Measurements from ENCODE around the gene PIEZO2.

The PIEZO2 gene

GRCh38 chr18:11024928-11025669 is 124.3 kb downstream of the PIEZO2 start:
- no peak for DNase-seq

GRCh38 chr18:11021477-11021876 is 127.9 kb downstream of the PIEZO2 start:
- no peak for DNase-seq

- no peak for DNase-seq
Observed at GRCh38 chr18:11020877-11021414, 128.4 kb downstream of the PIEZO2 start.

- DNase-seq = no peak
Observed at GRCh38 chr18:11020161-11020853, 129.1 kb downstream of the PIEZO2 start.

- no peak for DNase-seq
Observed at GRCh38 chr18:11019295-11020105, 129.9 kb downstream of the PIEZO2 start.

- DNase-seq = no peak
Observed at GRCh38 chr18:11009869-11010268, 139.5 kb downstream of the PIEZO2 start.

GRCh38 chr18:11009147-11009546 is 140.2 kb downstream of the PIEZO2 start:
- DNase-seq = no peak

- DNase-seq = no peak
Observed at GRCh38 chr18:11008505-11008904, 140.9 kb downstream of the PIEZO2 start.

- peak; percentile 96 for DNase-seq
Observed at GRCh38 chr18:11005528-11005927, 143.8 kb downstream of the PIEZO2 start.

GRCh38 chr18:11004951-11005350 is 144.4 kb downstream of the PIEZO2 start:
- no peak for DNase-seq

- peak; percentile 77 for DNase-seq
Observed at GRCh38 chr18:11004294-11004693, 145.1 kb downstream of the PIEZO2 start.

- DNase-seq = no peak
Observed at GRCh38 chr18:11002796-11003195, 146.6 kb downstream of the PIEZO2 start.

GRCh38 chr18:11002277-11002676 is 147.1 kb downstream of the PIEZO2 start:
- DNase-seq = no peak

- DNase-seq = no peak
Observed at GRCh38 chr18:11000071-11000470, 149.3 kb downstream of the PIEZO2 start.

GRCh38 chr18:10997885-10998284 is 151.5 kb downstream of the PIEZO2 start:
- no peak for DNase-seq

GRCh38 chr18:10995550-10995949 is 153.8 kb downstream of the PIEZO2 start:
- DNase-seq = no peak

GRCh38 chr18:10989486-10989885 is 159.9 kb downstream of the PIEZO2 start:
- DNase-seq = no peak

- no peak for DNase-seq
Observed at GRCh38 chr18:10985689-10986088, 163.7 kb downstream of the PIEZO2 start.

- no peak for DNase-seq
Observed at GRCh38 chr18:10979411-10979810, 170.0 kb downstream of the PIEZO2 start.

GRCh38 chr18:10977042-10977441 is 172.3 kb downstream of the PIEZO2 start:
- DNase-seq = no peak

- no peak for DNase-seq
Observed at GRCh38 chr18:10973567-10974203, 175.7 kb downstream of the PIEZO2 start.

- DNase-seq = no peak
Observed at GRCh38 chr18:10971717-10972116, 177.7 kb downstream of the PIEZO2 start.

GRCh38 chr18:10965119-10965518 is 184.2 kb downstream of the PIEZO2 start:
- no peak for DNase-seq

All from NCI-H226 (cell line).